ENCODE data around the gene TF. TPM values are rescaled to one million over a fixed set of nuclear protein-coding genes. Genes with fewer than 3 reads are reported as not detected.
A peak's percentile ranks its signal among the peaks of the same experiment; 100 is the strongest.

The TF gene
- total and polyA plus RNA-seq, 2 of the 8 experiments (the other 6 are each of a cell fraction or from before 2014, with no cell fraction given), result 0.02 to 0.26 TPM

- TF ChIP-seq ATF2 (IDR thresholded peaks at IDR 0.05; ENCODE audit: low read length) (peak; percentile 60; the same call in 1 of the 2 replicates), JUND (IDR thresholded peaks at IDR 0.05; ENCODE audit: low read length) (peak; percentile 38; the same call in 1 of the 2 replicates), ASH2L (IDR thresholded peaks at IDR 0.05; ENCODE audit: low read length) (no peak), E2F6 (IDR thresholded peaks at IDR 0.05) (0 out of 2 replicates have a peak, but pooled peaks have one; percentile 15), SIX5 (IDR thresholded peaks at IDR 0.05; ENCODE audit: low read depth, low read length) (no peak), GTF2F1 (IDR thresholded peaks at IDR 0.05; ENCODE audit: borderline replicate concordance, low read depth, low read length) (no peak), EZH2 (IDR thresholded peaks at IDR 0.05; ENCODE audit: low read depth, low read length, severe bottlenecking) (no peak), BCL11A (IDR thresholded peaks at IDR 0.05; ENCODE audit: low read depth in 2 of 2, low read length in 2 of 2) (no peak), RNF2 (IDR thresholded peaks at IDR 0.05; ENCODE audit: borderline replicate concordance, low read depth, low read length, missing control alignments, poor library complexity, severe bottlenecking) (no peak), TBP (IDR thresholded peaks at IDR 0.05; ENCODE audit: low read depth, low read length) (no peak), KDM1A (IDR thresholded peaks at IDR 0.05; ENCODE audit: borderline replicate concordance, low read length) (no peak), ATF3 (IDR thresholded peaks at IDR 0.05; ENCODE audit: insufficient read depth, low read depth, low read length) (no peak), RBBP5 (IDR thresholded peaks at IDR 0.05; ENCODE audit: borderline replicate concordance, low read depth, low read length) (no peak), RFX5 (IDR thresholded peaks at IDR 0.05; ENCODE audit: borderline replicate concordance, low read depth, low read length) (no peak), HDAC6 (IDR thresholded peaks at IDR 0.05; ENCODE audit: low read depth, low read length) (no peak), NRF1 (IDR thresholded peaks at IDR 0.05; ENCODE audit: low read depth, low read length) (no peak), SAP30 (IDR thresholded peaks at IDR 0.05; ENCODE audit: insufficient read depth, insufficient replicate concordance, low read length) (no peak), MAFK (IDR thresholded peaks at IDR 0.05; ENCODE audit: low read depth, low read length) (no peak), NANOG (IDR thresholded peaks at IDR 0.05; ENCODE audit: insufficient read depth, low read depth, low read length, poor library complexity, severe bottlenecking) (no peak), CREB1 (IDR thresholded peaks at IDR 0.05) (0 out of 2 replicates have a peak, but pooled peaks have one; percentile 23)
Measured at GRCh38 chr3:133821767-133822638, 75.8 kb downstream of the TF start (continued).
